ENCODE results near the gene ST13.

ST13 gene

DNA sequence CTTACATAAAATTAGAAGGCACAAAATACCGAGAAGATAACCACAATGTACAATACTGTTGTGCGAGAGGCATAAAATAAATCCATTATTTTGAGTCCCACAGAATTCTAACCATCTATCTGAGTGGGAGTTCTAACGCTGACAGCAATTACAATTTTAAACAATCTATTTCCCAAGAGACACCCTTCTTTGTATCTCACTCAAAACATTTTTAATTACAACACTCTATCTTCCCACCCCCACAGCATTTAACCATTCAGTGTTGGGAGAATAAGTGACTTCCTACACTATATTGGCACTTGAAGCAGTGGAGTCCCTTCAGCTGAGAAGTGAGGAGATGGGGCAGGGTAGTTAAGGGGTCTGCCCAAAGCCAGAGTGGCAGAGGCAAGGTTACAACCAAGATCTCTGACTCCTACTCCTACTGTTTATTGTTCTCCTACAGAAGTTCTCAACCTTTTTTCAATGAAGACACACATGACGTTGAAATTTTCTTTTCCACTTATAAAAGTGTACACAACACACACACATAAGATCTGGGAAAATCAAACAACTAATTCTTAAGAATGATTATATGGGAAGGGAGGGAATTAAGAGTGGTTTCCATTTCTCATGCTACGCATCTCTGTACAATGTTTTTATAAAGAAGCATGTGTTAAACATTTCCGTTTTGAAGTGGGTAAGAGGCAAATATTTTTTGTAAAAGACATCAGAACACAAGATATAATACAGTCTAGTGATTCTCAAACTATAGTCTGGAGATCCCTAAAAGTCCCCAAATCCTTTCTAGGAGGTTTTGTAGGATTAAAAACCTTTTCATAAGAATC lies 48.2 kb downstream of the ST13 start:
- DNase-seq (ENCODE audit: low read depth, low spot score): peak; percentile 13
- H3K4me3 ChIP-seq (ENCODE audit: low read depth, low read length): no peak overlapping the region
- in situ Hi-C loops (cut with HindIII; ENCODE audit: low sequenced_read_pairs): no loop called here
- TF ChIP-seq, protein P1, sequence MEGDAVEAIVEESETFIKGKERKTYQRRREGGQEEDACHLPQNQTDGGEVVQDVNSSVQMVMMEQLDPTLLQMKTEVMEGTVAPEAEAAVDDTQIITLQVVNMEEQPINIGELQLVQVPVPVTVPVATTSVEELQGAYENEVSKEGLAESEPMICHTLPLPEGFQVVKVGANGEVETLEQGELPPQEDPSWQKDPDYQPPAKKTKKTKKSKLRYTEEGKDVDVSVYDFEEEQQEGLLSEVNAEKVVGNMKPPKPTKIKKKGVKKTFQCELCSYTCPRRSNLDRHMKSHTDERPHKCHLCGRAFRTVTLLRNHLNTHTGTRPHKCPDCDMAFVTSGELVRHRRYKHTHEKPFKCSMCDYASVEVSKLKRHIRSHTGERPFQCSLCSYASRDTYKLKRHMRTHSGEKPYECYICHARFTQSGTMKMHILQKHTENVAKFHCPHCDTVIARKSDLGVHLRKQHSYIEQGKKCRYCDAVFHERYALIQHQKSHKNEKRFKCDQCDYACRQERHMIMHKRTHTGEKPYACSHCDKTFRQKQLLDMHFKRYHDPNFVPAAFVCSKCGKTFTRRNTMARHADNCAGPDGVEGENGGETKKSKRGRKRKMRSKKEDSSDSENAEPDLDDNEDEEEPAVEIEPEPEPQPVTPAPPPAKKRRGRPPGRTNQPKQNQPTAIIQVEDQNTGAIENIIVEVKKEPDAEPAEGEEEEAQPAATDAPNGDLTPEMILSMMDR (IDR thresholded peaks at IDR 0.05; ENCODE audit: low read depth, low read length): no peak

DNA sequence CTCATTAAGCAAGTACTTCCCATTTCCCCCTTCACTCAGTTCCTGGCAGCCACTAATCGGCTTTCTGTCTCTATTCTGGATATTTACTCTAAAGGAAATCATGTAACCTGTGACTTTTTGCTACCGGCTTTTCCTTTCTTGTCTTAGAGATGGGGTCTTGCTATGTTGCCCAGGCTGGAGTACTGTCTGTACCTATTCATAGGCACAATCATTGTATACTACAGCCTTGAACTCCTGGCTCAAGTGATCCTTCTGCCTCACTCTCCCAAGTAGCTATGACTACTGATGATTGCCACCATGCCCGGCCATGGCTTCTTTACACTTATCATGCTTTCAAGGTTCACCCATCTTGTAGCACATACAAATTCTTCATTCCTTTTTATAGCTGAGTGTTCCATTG lies 49.7 kb downstream of the ST13 start:
- no peak overlapping the region for H3K4me3 ChIP-seq (ENCODE audit: low read depth, low read length)
- DNase-seq (ENCODE audit: low read depth, low spot score): no peak
- TF ChIP-seq, protein P1 (IDR thresholded peaks at IDR 0.05; ENCODE audit: low read depth, low read length): no peak
- in situ Hi-C loops (cut with HindIII; ENCODE audit: low sequenced_read_pairs): no loop called here

DNA sequence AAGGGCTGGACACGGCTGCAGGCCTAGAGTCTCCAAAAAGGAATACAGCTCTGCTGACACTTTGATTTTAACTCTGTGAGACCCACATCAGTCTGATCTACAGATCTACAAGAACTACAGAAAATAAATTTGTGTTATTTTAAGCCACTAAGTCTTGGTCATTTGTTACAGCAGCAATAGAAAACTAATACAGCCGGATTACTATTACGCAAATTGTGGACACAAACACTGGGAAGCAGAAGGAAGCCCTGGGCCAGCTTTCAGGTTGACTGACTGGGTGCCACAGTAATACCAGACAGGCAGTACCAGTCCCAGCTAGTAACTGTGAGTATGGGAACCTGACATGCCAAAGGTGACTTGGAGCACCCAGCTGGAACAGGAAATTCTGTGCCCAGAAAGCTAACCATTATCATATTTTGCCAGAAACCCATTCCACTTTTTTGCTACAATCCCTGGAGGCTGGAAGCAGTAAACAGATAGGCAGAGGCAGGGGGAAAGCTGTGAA lies 50.7 kb downstream of the ST13 start:
- TF ChIP-seq, protein P1 (IDR thresholded peaks at IDR 0.05; ENCODE audit: low read depth, low read length): no peak
- H3K4me3 ChIP-seq (ENCODE audit: low read depth, low read length): no peak overlapping the region
- DNase-seq (ENCODE audit: low read depth, low spot score): no peak
- in situ Hi-C loops (cut with HindIII; ENCODE audit: low sequenced_read_pairs): no loop called here

DNA sequence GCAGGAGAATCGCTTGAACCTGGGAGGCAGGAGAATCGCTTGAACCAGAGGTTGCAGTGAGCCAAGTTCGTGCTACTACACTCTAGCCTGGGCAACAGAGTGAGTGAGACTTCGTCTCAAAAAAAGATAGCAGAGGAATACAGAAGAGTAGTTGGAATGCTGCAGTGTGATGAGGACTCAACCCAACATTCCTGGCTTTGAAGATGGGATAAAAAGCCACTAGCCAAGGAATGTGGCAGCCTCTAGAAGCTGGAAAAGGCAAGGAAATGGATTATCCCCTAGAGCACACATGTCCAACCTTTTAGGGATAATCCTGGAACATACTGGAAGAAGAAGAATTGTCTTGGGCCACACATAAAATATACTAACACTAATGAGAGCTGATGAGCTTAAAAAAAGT lies 51.2 kb downstream of the ST13 start:
- in situ Hi-C loops (cut with HindIII; ENCODE audit: low sequenced_read_pairs): no loop called here
- DNase-seq (ENCODE audit: low read depth, low spot score): no peak
- TF ChIP-seq, protein P1 (IDR thresholded peaks at IDR 0.05; ENCODE audit: low read depth, low read length): no peak
- H3K4me3 ChIP-seq (ENCODE audit: low read depth, low read length): no peak overlapping the region

DNA sequence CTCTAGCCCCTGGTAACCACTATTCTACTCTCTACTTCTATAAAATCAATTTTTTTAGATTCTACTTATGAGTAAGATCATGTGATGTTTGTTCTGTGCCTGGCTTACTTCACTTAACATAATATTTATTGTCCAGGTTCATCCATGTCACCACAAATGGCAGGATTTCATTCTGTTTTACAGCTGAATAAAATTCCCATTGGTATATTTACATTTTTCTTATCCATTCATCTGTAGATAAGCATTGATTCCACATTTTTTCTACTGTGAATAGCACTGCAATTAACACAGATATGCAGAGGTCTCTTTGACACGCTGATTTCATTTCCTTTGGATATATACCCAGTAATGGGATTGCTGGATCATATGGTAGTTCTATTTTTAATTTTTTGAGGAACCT lies 53.1 kb downstream of the ST13 start:
- TF ChIP-seq, protein P1 (IDR thresholded peaks at IDR 0.05; ENCODE audit: low read depth, low read length): no peak
- no peak for DNase-seq (ENCODE audit: low read depth, low spot score)
- no peak overlapping the region for H3K4me3 ChIP-seq (ENCODE audit: low read depth, low read length)
- in situ Hi-C loops (cut with HindIII; ENCODE audit: low sequenced_read_pairs): no loop called here

DNA sequence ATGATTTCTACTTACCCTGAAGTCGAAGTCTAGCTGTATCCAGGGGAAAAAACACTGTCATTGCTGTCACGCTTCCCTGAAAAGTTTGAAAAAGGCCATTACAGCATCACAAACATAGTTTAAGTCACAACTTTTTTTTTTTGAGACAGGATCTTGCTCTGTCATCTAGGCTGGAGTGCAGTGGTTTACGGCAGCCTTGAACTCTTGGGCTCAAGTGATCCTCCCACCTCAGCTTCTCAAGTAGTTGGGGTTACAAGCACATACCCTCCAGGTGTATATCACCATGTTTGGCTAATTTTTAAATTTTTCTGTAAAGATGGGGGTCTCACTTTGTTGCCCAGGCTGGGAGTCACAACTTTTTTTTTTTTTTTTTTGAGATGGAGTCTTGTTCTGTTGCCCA lies 57.4 kb downstream of the ST13 start:
- in situ Hi-C loops (cut with HindIII; ENCODE audit: low sequenced_read_pairs): no loop called here
- H3K4me3 ChIP-seq (ENCODE audit: low read depth, low read length): no peak overlapping the region
- TF ChIP-seq, protein P1 (IDR thresholded peaks at IDR 0.05; ENCODE audit: low read depth, low read length): no peak
- no peak for DNase-seq (ENCODE audit: low read depth, low spot score)

Data from astrocyte of the spinal cord (primary cell).